Smooth muscle cell (in vitro differentiated cells): Measurements from ENCODE around the gene DENND6A. TPM values are rescaled to one million over a fixed set of nuclear protein-coding genes. Genes with fewer than 3 reads are reported as not detected.
"Not testable (repeated sequence)": the region's sequence is repeated elsewhere in the genome, so short reads cannot be mapped to it uniquely, and the experiment has no call there.

Source experiments
- DNase-seq: peaks from one replicate; lab custom pipeline; 2025; ENCODE audit not compliant: unreplicated experiment; lab: John Stamatoyannopoulos, UW
- H2AFZ ChIP-seq: fragments of 200-600 bp; sonication (generic); 2 replicates; pipeline ENCODE4 v1.6.0; 2016; ENCODE audit warnings: antibody characterized with exemption, low read depth, mild to moderate bottlenecking
- H3F3A ChIP-seq: fragments of 200-600 bp; sonication (generic); 2 replicates; pipeline ENCODE4 v1.6.0; 2017; ENCODE audit warnings: antibody characterized with exemption, low read depth
- H3K27ac ChIP-seq: fragments of 200-600 bp; sonication (generic); 2 replicates; pipeline ENCODE4 v1.5.1; 2016; ENCODE audit warnings: low read depth, mild to moderate bottlenecking
- H3K27me3 ChIP-seq: fragments of 200-600 bp; sonication (generic); 2 replicates; pipeline ENCODE4 v1.6.1; 2016; ENCODE audit warnings: low read depth, mild to moderate bottlenecking
- H3K36me3 ChIP-seq: fragments of 200-600 bp; sonication (generic); 2 replicates; pipeline ENCODE4 v1.5.1; 2016; ENCODE audit warnings: low read depth
- H3K4me1 ChIP-seq: fragments of 200-600 bp; sonication (generic); 2 replicates; pipeline ENCODE4 v1.5.1; 2016; ENCODE audit warnings: low read depth
- H3K4me2 ChIP-seq: fragments of 200-600 bp; sonication (generic); 2 replicates; pipeline ENCODE4 v1.6.0; 2016; ENCODE audit warnings: mild to moderate bottlenecking
- H3K4me3 ChIP-seq: fragments of 200-600 bp; sonication (generic); 2 replicates; pipeline ENCODE4 v1.5.1; 2016; ENCODE audit warnings: mild to moderate bottlenecking
- H3K79me2 ChIP-seq: fragments of 200-600 bp; sonication (generic); 2 replicates; pipeline ENCODE4 v1.6.0; 2016; ENCODE audit warnings: low read depth, mild to moderate bottlenecking
- H3K9ac ChIP-seq: fragments of 200-600 bp; sonication (generic); 2 replicates; pipeline ENCODE4 v1.6.0; 2016; ENCODE audit warnings: low read depth
- H3K9me3 ChIP-seq: fragments of 200-600 bp; sonication (generic); replicated peaks from 2 replicates; pipeline ENCODE4 v1.5.1; 2016; ENCODE audit warnings: low read depth
- H4K20me1 ChIP-seq: fragments of 200-600 bp; sonication (generic); 2 replicates; pipeline ENCODE4 v1.6.0; 2016; ENCODE audit warnings: low read depth
- CTCF ChIP-seq: fragments of 200-600 bp; sonication (generic); IDR thresholded peaks from 2 replicates; pipeline ENCODE4 v1.5.1; 2017; ENCODE audit warnings: borderline replicate concordance, mild to moderate bottlenecking, antibody characterized with exemption; ENCODE audit not compliant: insufficient read depth, poor library complexity, severe bottlenecking
- WGBS: methylation state at CpG from one replicate; pipeline ENCODE4 v1.1.7; 2016; ENCODE audit warnings: low lambda C conversion rate; 5-methylcytosine and 5-hydroxymethylcytosine counted together
- polyA plus RNA-seq: library from polyadenylated mRNA; unstranded; fragments of >200 nt; fragmentation: Nextera tagmentation; extraction: Ambion mirVana; gene quantifications from 2 replicates; pipeline ENCODE4 v1.2.1, GENCODE V29; 2016
- total RNA-seq: library from RNA; depleted of rRNA; stranded (reverse); fragments of >200 nt; gene quantifications from 2 replicates; pipeline ENCODE4 v1.2.3, GENCODE V29; 2014

DENND6A gene
- total and polyA plus RNA-seq, 2 experiments from 2014 or later = 8.4 to 27.1 TPM

GRCh38 chr3:57709031-57709430 is 16.2 kb upstream of the DENND6A start:
- no peak for TF ChIP-seq CTCF
- H3K9ac ChIP-seq = no peak overlapping the region
- no peaks in the 10 kb centered on the region for H3K79me2 ChIP-seq
- 80% methylated on average over 2 of the region's 2 CpGs for WGBS
- H4K20me1 ChIP-seq = no peaks in the 10 kb centered on the region
- no peak overlapping the region for H3K27ac ChIP-seq
- no peak overlapping the region for H3K4me3 ChIP-seq
- H3F3A ChIP-seq = no peaks in the 10 kb centered on the region
- H3K4me2 ChIP-seq = no peak overlapping the region
- H3K36me3 ChIP-seq = no peaks in the 10 kb centered on the region
- no peak for DNase-seq
- no peaks in the 10 kb centered on the region for H3K27me3 ChIP-seq
- H2AFZ ChIP-seq = peak overlapping the region; percentile 59
- no peaks in the 10 kb centered on the region for H3K4me1 ChIP-seq
- no peaks in the 10 kb centered on the region for H3K9me3 ChIP-seq

GRCh38 chr3:57706462-57706861 is 13.6 kb upstream of the DENND6A start:
- Histone ChIP-seq H3K9me3 (no peaks in the 10 kb centered on the region), H3F3A (no peaks in the 10 kb centered on the region), H3K9ac (no peak overlapping the region), H3K27me3 (no peaks in the 10 kb centered on the region), H3K4me3 (no peak overlapping the region), H2AFZ (no peak overlapping the region), H3K4me1 (no peaks in the 10 kb centered on the region), H3K79me2 (no peaks in the 10 kb centered on the region), H3K4me2 (no peak overlapping the region), H3K27ac (no peak overlapping the region), H4K20me1 (no peaks in the 10 kb centered on the region), H3K36me3 (no peaks in the 10 kb centered on the region)
- TF ChIP-seq CTCF = no peak
- 92% methylated on average over 3 of the region's 3 CpGs for WGBS
- DNase-seq = no peak

- H3K4me1 ChIP-seq, H3K4me2 ChIP-seq, H3K79me2 ChIP-seq, H2AFZ ChIP-seq, H3F3A ChIP-seq, H3K9ac ChIP-seq, H3K27me3 ChIP-seq, H3K27ac ChIP-seq, H3K36me3 ChIP-seq, DNase-seq, H4K20me1 ChIP-seq, H3K9me3 ChIP-seq, H3K4me3 ChIP-seq: not testable (repeated sequence)
- WGBS = 90% methylated on average over 3 of the region's 3 CpGs
Observed at GRCh38 chr3:57705351-57705750, 12.5 kb upstream of the DENND6A start.

- Histone ChIP-seq H3K79me2 (no peaks in the 10 kb centered on the region), H3K4me2 (no peak overlapping the region), H3K9ac (no peak overlapping the region), H2AFZ (no peak overlapping the region), H3K27ac (no peak overlapping the region), H3F3A (no peaks in the 10 kb centered on the region), H3K4me1 (no peaks in the 10 kb centered on the region), H4K20me1 (no peaks in the 10 kb centered on the region), H3K4me3 (no peak overlapping the region), H3K9me3 (no peaks in the 10 kb centered on the region), H3K27me3 (no peaks in the 10 kb centered on the region), H3K36me3 (no peaks in the 10 kb centered on the region)
- DNase-seq = no peak
- WGBS = 87% methylated on average over 6 of the region's 6 CpGs
- TF ChIP-seq CTCF = no peak
Observed at GRCh38 chr3:57701781-57702180, 8.9 kb upstream of the DENND6A start.
